ENCODE results near the gene ZNF268. TPM values are rescaled to one million over a fixed set of nuclear protein-coding genes. Genes with fewer than 3 reads are reported as not detected.

The ZNF268 gene
- polyA plus RNA-seq, 2 of the 4 experiments (the other 2 are of a cell fraction): 12.5 to 21.5 TPM

- no peak for FAIRE-seq
- Histone ChIP-seq H3K4me3 (no peak overlapping the region), H3K9me3 (peaks cover 76% of the 10 kb centered on the region), H3K27ac (no peak overlapping the region), H3K4me2 (no peak overlapping the region), H3K4me1 (no peaks in the 10 kb centered on the region)
- CTCF ChIA-PET: no interaction called here
- WGBS (ENCODE audit: missing lambda C conversion rate): 3% methylated on average over 1 of the region's 1 CpG
- DNase-seq (ENCODE audit: low read depth in 1 of 2, low spot score in 1 of 2): no peak
- no peak for ATAC-seq
- POLR2A ChIA-PET: no interaction called here
- TF ChIP-seq BHLHE40 (IDR thresholded peaks at IDR 0.05; ENCODE audit: low read depth, low read length) (no peak), NPAS2 (CRISPR knock-in tag; IDR thresholded peaks at IDR 0.05; ENCODE audit: borderline replicate concordance) (no peak), CBX2 (IDR thresholded peaks at IDR 0.05; ENCODE audit: borderline replicate concordance, low read depth) (no peak), ESRRA (IDR thresholded peaks at IDR 0.05; ENCODE audit: borderline replicate concordance, low read length) (no peak), KDM1A (IDR thresholded peaks at IDR 0.05; ENCODE audit: low read depth) (no peak), FOSL2 (IDR thresholded peaks at IDR 0.05) (no peak), FOSL2 (CRISPR knock-in tag; IDR thresholded peaks at IDR 0.05) (no peak)
Observed at GRCh38 chr12:133174901-133175300, 6.4 kb upstream of the ZNF268 start.

DNA sequence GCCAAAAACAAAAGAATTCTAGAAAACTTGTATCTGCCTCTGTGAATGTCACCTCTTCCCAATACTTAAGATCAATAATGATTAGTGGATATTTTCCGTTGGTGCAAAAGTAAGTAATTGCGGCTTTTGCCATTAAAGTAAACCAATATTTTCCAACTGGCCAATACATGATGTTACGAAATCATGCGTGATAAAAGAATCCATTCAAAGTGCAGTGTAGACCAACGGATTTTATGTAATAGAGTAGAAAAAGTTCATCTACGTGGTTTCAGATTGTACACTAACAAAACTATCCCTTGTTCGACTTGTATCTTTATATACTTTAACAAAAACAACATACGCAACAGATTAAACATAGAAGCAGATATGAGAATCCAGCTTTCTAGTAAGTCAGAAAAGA lies 626 bp upstream of the ZNF268 start:
- Histone ChIP-seq H3K4me3 (peak overlapping the region; percentile 83), H3K27ac (no peak overlapping the region), H3K9me3 (peaks cover 85% of the 10 kb centered on the region), H3K4me2 (no peak overlapping the region), H3K4me1 (no peaks in the 10 kb centered on the region)
- 86% methylated on average over 8 of the region's 8 CpGs for WGBS (ENCODE audit: missing lambda C conversion rate)
- FAIRE-seq (no peak), ATAC-seq (no peak), DNase-seq (ENCODE audit: low read depth in 1 of 2, low spot score in 1 of 2) (no peak)
- ChIA-PET CTCF (interaction anchor here (0.7 to 1.9 kb wide), 19 partner anchors 10 to 247 kb away, joined by 3 to 9 read pairs (median 4); no protein-coding TSS in a partner anchor), POLR2A (interaction anchor here (0.5 to 1.4 kb wide), 8 partner anchors 11 to 293 kb away, joined by 3 to 20 read pairs (median 4); partner anchors contain the start of genes CHFR, ZNF10, ZNF140 and ZNF26)
- no peak for TF ChIP-seq BCL3 (IDR thresholded peaks at IDR 0.05)
- TF ChIP-seq CEBPB (IDR thresholded peaks at IDR 0.05): peak in 1 of 2 experiments; percentile 28; a peak in 1 of 4 replicates

- POLR2A ChIA-PET: no interaction called here
- 96% methylated on average over 2 of the region's 2 CpGs for WGBS (ENCODE audit: missing lambda C conversion rate)
- peaks cover 98% of the 10 kb centered on the region for H3K9me3 ChIP-seq
- no peaks in the 10 kb centered on the region for H3K4me1 ChIP-seq
- H3K4me3 ChIP-seq: no peak overlapping the region
- ATAC-seq (no peak), DNase-seq (ENCODE audit: low read depth in 1 of 2, low spot score in 1 of 2) (no peak), FAIRE-seq (peak; percentile 77)
- H3K27ac ChIP-seq: no peak overlapping the region
- CTCF ChIA-PET: no interaction called here
- TF ChIP-seq EHF (CRISPR knock-in tag; IDR thresholded peaks at IDR 0.05) (no peak), HMGXB4 (CRISPR knock-in tag; IDR thresholded peaks at IDR 0.05; ENCODE audit: borderline replicate concordance) (no peak), SREBF2 (IDR thresholded peaks at IDR 0.05) (no peak), GATA3 (IDR thresholded peaks at IDR 0.05; ENCODE audit: borderline replicate concordance) (no peak), JUN (IDR thresholded peaks at IDR 0.05) (no peak), REST (IDR thresholded peaks at IDR 0.05) (no peak), RAD21 (conservative IDR thresholded peaks at IDR 0.05 in 1 of 2, IDR thresholded peaks at IDR 0.05 in 1 of 2) (no peak)
- TF ChIP-seq, protein P1, sequence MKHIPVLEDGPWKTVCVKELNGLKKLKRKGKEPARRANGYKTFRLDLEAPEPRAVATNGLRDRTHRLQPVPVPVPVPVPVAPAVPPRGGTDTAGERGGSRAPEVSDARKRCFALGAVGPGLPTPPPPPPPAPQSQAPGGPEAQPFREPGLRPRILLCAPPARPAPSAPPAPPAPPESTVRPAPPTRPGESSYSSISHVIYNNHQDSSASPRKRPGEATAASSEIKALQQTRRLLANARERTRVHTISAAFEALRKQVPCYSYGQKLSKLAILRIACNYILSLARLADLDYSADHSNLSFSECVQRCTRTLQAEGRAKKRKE (CRISPR knock-in tag; IDR thresholded peaks at IDR 0.05; ENCODE audit: low read depth): no peak
- no peak overlapping the region for H3K4me2 ChIP-seq
Observed at GRCh38 chr12:133190176-133190575, 8.9 kb downstream of the ZNF268 start.
